Astrocyte (in vitro differentiated cells and primary cell): Measurements from ENCODE around the gene TLR6. TPM values are rescaled to one million over a fixed set of nuclear protein-coding genes. Genes with fewer than 3 reads are reported as not detected.
A peak's percentile ranks its signal among the peaks of the same experiment; 100 is the strongest.

Experiments
- DNase-seq: peaks from one replicate; pipeline ENCODE4 v3.0.0-alpha.2; 2010; ENCODE audit warnings: low read depth
- FAIRE-seq: peaks from 2 replicates; lab custom pipeline; 2011; peaks lifted over from hg19 to GRCh38; lab: Jason Lieb, UNC
- H2AFZ ChIP-seq: 2 replicates; pipeline ENCODE4 v1.6.0; 2012; ENCODE audit warnings: low read depth, low read length, inconsistent platforms
- H3K27ac ChIP-seq: 2 replicates; pipeline ENCODE4 v1.5.1; 2011; ENCODE audit warnings: low read depth, low read length, inconsistent platforms
- H3K27me3 ChIP-seq: 2 replicates; pipeline ENCODE4 v1.6.0; 2011; ENCODE audit warnings: low read length, inconsistent platforms; ENCODE audit not compliant: insufficient read depth
- H3K36me3 ChIP-seq: 2 replicates; pipeline ENCODE4 v1.5.1; 2011; ENCODE audit warnings: low read length, inconsistent platforms; ENCODE audit not compliant: insufficient read depth
- H3K4me1 ChIP-seq: 2 replicates; pipeline ENCODE4 v1.5.1; 2011; ENCODE audit warnings: low read length, inconsistent platforms; ENCODE audit not compliant: insufficient read depth
- H3K4me2 ChIP-seq: 2 replicates; pipeline ENCODE4 v1.6.0; 2012; ENCODE audit warnings: low read length, inconsistent platforms
- H3K4me3 ChIP-seq: 2 replicates; pipeline ENCODE4 v1.5.1; 2011; ENCODE audit warnings: low read depth, mild to moderate bottlenecking, low read length, inconsistent platforms; ENCODE audit not compliant: insufficient read depth
- H3K79me2 ChIP-seq: 2 replicates; pipeline ENCODE4 v1.6.0; 2012; ENCODE audit warnings: mild to moderate bottlenecking, low read length, inconsistent platforms; ENCODE audit not compliant: insufficient read depth
- H3K9ac ChIP-seq: 2 replicates; pipeline ENCODE4 v1.6.0; 2012; ENCODE audit warnings: mild to moderate bottlenecking, low read length, inconsistent platforms
- H3K9me3 ChIP-seq: 2 replicates; pipeline ENCODE4 v1.5.1; 2012; ENCODE audit warnings: low read depth, mild to moderate bottlenecking, low read length, inconsistent platforms; ENCODE audit not compliant: insufficient read depth
- H4K20me1 ChIP-seq: 2 replicates; pipeline ENCODE4 v1.6.0; 2012; ENCODE audit warnings: low read length, inconsistent platforms; ENCODE audit not compliant: insufficient read depth
- H3K27ac Mint-ChIP-seq: one replicate; pipeline ENCODE4 v1.8.0; 2021; ENCODE audit warnings: mild to moderate bottlenecking, mixed read lengths; ENCODE audit not compliant: unreplicated experiment
- H3K27me3 Mint-ChIP-seq: one replicate; pipeline ENCODE4 v1.8.0; 2021; ENCODE audit warnings: low read depth, mixed read lengths; ENCODE audit not compliant: unreplicated experiment
- H3K36me3 Mint-ChIP-seq: one replicate; pipeline ENCODE4 v1.8.0; 2021; ENCODE audit warnings: low read depth, mixed read lengths; ENCODE audit not compliant: unreplicated experiment
- H3K4me1 Mint-ChIP-seq: one replicate; pipeline ENCODE4 v1.8.0; 2021; ENCODE audit warnings: low read depth, mixed read lengths; ENCODE audit not compliant: unreplicated experiment
- H3K4me3 Mint-ChIP-seq: one replicate; pipeline ENCODE4 v1.8.0; 2021; ENCODE audit warnings: mild to moderate bottlenecking, moderate library complexity, mixed read lengths; ENCODE audit not compliant: unreplicated experiment
- H3K9me3 Mint-ChIP-seq: one replicate; pipeline ENCODE4 v1.8.0; 2021; ENCODE audit warnings: mild to moderate bottlenecking, mixed read lengths; ENCODE audit not compliant: unreplicated experiment
- EZH2 ChIP-seq: IDR thresholded peaks from 2 replicates; pipeline ENCODE4 v1.6.1; 2012; ENCODE audit warnings: mild to moderate bottlenecking, low read length, inconsistent platforms; ENCODE audit not compliant: insufficient read depth
- total RNA-seq: library from RNA; stranded (reverse); gene quantifications from 2 replicates; pipeline ENCODE4 v1.2.1, GENCODE V29; 2021
- TF ChIP-seq, protein P1 (sequence below): IDR thresholded peaks from 2 replicates; pipeline ENCODE4 v1.5.1; 2011; ENCODE audit warnings: low read depth, mild to moderate bottlenecking, inconsistent platforms, low read length, moderate library complexity; ENCODE audit not compliant: insufficient read depth

TLR6 gene
- total RNA-seq, 1 donor from 2014 or later: 3.8 TPM

DNA sequence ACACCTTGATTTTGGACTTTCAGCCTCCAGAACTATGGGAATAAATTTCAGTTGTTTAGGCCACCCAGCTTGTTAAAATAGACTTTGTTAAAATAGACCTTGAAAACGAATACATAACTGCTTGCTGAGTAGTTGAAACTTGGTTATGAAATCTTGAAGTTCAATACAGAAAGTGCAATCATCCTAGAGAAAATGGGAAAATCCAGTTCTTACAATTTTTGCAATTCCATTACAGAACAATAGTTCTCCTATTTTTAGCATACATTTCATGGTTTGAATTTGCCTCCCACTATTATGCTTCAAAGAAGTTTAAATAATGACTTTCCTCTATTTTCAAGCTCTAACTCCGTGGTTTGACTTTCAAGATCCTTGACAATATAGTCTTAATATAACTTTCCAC lies 62.6 kb downstream of the TLR6 start:
- H2AFZ ChIP-seq: no peak overlapping the region
- H3K4me1 ChIP-seq: no peaks in the 10 kb centered on the region
- H3K9ac ChIP-seq: no peak overlapping the region
- Mint-ChIP-seq H3K36me3 (peaks cover 1% of the 10 kb centered on the region), H3K27me3 (peaks cover 2% of the 10 kb centered on the region), H3K9me3 (no peaks in the 10 kb centered on the region), H3K4me1 (no peaks in the 10 kb centered on the region), H3K4me3 (no peak overlapping the region), H3K27ac (no peak overlapping the region)
- H3K79me2 ChIP-seq: no peaks in the 10 kb centered on the region
- no peaks in the 10 kb centered on the region for H3K27me3 ChIP-seq
- no peak overlapping the region for H3K27ac ChIP-seq
- no peaks in the 10 kb centered on the region for H4K20me1 ChIP-seq
- no peak for FAIRE-seq
- H3K4me3 ChIP-seq: no peak overlapping the region
- no peaks in the 10 kb centered on the region for H3K9me3 ChIP-seq
- H3K4me2 ChIP-seq: no peak overlapping the region
- no peak for DNase-seq
- H3K36me3 ChIP-seq: no peaks in the 10 kb centered on the region
- TF ChIP-seq, protein P1, sequence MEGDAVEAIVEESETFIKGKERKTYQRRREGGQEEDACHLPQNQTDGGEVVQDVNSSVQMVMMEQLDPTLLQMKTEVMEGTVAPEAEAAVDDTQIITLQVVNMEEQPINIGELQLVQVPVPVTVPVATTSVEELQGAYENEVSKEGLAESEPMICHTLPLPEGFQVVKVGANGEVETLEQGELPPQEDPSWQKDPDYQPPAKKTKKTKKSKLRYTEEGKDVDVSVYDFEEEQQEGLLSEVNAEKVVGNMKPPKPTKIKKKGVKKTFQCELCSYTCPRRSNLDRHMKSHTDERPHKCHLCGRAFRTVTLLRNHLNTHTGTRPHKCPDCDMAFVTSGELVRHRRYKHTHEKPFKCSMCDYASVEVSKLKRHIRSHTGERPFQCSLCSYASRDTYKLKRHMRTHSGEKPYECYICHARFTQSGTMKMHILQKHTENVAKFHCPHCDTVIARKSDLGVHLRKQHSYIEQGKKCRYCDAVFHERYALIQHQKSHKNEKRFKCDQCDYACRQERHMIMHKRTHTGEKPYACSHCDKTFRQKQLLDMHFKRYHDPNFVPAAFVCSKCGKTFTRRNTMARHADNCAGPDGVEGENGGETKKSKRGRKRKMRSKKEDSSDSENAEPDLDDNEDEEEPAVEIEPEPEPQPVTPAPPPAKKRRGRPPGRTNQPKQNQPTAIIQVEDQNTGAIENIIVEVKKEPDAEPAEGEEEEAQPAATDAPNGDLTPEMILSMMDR: no peak
- no peak for TF ChIP-seq EZH2

DNA sequence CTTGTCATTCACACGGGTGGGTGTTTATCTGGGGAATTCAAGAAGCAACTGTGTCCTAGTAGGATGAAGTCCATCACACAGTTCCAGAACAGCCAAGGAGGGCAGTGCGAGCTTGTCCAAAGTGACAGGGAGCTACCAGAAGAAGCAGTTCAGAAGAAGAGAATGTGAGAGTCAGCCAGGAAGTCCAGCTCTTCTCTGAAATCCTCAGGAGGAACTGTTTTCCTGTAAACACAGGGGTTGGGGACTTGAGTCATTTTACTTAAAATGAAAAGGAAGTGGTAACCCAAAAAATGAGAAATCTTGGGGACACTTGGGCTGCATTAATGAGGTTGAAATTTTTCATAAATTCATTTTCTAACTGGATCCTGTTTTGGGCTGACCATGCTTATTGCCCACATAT lies 65.6 kb downstream of the TLR6 start:
- Histone ChIP-seq H3K79me2 (no peaks in the 10 kb centered on the region), H3K36me3 (no peaks in the 10 kb centered on the region), H3K27ac (no peak overlapping the region), H3K4me2 (no peak overlapping the region), H3K9ac (no peak overlapping the region), H3K9me3 (no peaks in the 10 kb centered on the region), H3K27me3 (no peaks in the 10 kb centered on the region), H3K4me1 (no peaks in the 10 kb centered on the region), H4K20me1 (no peaks in the 10 kb centered on the region), H3K4me3 (no peak overlapping the region), H2AFZ (no peak overlapping the region)
- DNase-seq: no peak
- Mint-ChIP-seq H3K36me3 (peaks cover 1% of the 10 kb centered on the region), H3K4me1 (no peaks in the 10 kb centered on the region), H3K9me3 (no peaks in the 10 kb centered on the region), H3K27ac (no peak overlapping the region), H3K27me3 (no peaks in the 10 kb centered on the region), H3K4me3 (no peak overlapping the region)
- FAIRE-seq: no peak
- TF ChIP-seq, protein P1: no peak
- no peak for TF ChIP-seq EZH2

DNA sequence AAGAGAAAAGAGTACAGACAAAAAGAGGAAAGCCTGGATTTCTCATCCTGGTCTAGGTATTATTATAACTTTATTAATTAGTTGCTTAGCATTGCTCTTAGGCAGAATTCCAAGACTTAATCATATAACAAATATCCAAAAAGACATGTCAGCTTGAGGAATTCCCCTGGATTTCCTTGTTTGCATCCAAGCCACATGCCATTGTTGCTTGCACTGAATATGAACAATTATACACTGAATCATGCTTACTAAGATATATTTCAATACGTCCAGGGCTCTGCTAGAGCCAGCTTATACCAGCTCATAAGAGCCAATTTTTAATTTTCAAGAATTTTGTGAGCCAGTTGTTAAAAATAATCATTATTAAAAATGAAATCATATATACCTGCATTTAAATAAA lies 68.3 kb downstream of the TLR6 start:
- H3K9ac ChIP-seq: no peak overlapping the region
- no peak overlapping the region for H3K4me2 ChIP-seq
- Mint-ChIP-seq H3K4me1 (no peaks in the 10 kb centered on the region), H3K36me3 (no peaks in the 10 kb centered on the region), H3K27me3 (no peaks in the 10 kb centered on the region), H3K9me3 (no peaks in the 10 kb centered on the region), H3K4me3 (no peak overlapping the region), H3K27ac (no peak overlapping the region)
- DNase-seq (peak; percentile 60), FAIRE-seq (no peak)
- H3K27me3 ChIP-seq: no peaks in the 10 kb centered on the region
- H3K4me1 ChIP-seq: no peaks in the 10 kb centered on the region
- no peaks in the 10 kb centered on the region for H3K9me3 ChIP-seq
- no peak overlapping the region for H3K27ac ChIP-seq
- H3K4me3 ChIP-seq: no peak overlapping the region
- TF ChIP-seq EZH2: no peak
- TF ChIP-seq, protein P1: no peak
- H2AFZ ChIP-seq: no peak overlapping the region
- H3K79me2 ChIP-seq: no peaks in the 10 kb centered on the region
- no peaks in the 10 kb centered on the region for H4K20me1 ChIP-seq
- H3K36me3 ChIP-seq: no peaks in the 10 kb centered on the region
